Measurements from ENCODE around the gene PPTC7. TPM values are rescaled to one million over a fixed set of nuclear protein-coding genes. Genes with fewer than 3 reads are reported as not detected.
A peak's percentile ranks its signal among the peaks of the same experiment; 100 is the strongest.
"Not testable (repeated sequence)": the region's sequence is repeated elsewhere in the genome, so short reads cannot be mapped to it uniquely, and the experiment has no call there.

The PPTC7 gene
- total RNA-seq, 2 experiments from 2014 or later = 31.5 to 31.8 TPM

DNA sequence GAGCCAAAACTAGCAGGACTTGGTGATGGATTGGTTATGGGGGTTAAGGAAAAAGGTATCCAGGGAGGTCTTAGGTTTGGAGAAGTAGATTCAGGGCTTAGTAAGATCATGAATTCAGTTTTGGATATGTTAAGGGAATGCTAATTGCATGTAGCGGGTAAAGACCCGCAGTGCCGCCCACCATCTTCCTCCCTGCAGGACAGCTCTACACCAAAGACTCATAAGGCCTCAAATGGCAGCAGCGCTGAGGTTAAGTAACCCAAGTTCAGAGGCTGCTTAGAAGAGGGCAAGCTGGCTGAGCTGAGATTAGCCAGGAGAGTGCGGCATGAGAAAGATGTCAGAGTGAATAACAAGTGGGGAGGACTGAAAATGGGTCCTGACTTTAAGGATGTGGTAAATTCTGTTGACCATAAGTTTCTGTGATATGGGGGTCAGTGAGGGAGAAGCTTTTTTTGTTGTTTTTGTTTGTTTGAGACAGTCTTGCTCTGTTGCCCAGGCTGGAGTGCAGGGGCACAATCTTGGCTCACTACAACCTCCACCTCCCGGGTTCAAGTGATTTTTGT lies 54.8 kb downstream of the PPTC7 start:
- Mint-ChIP-seq H3K27ac (no peak overlapping the region), H3K27me3 (no peaks in the 10 kb centered on the region), H3K9me3 (no peaks in the 10 kb centered on the region), H3K36me3 (ENCODE audit: low read depth) (peaks cover 24% of the 10 kb centered on the region), H3K4me1 (peaks cover 17% of the 10 kb centered on the region), H3K4me3 (no peak overlapping the region)
- no peak for DNase-seq
- ChIA-PET CTCF (interaction anchor here (1.3 to 3.9 kb wide), 3 partner anchors 10 to 73 kb away, joined by 3 to 24 read pairs (median 4); no protein-coding TSS in a partner anchor), POLR2A (interaction anchor here (0.9 to 1.5 kb wide), 5 partner anchors 11 to 47 kb away, joined by 3 to 4 read pairs (median 3); partner anchors contain the start of genes RAD9B and VPS29)

GRCh38 chr12:110520876-110521712 lies 62.0 kb downstream of the PPTC7 start:
- H3K9me3 Mint-ChIP-seq; H3K27me3 Mint-ChIP-seq; H3K4me3 Mint-ChIP-seq; H3K36me3 Mint-ChIP-seq (ENCODE audit: low read depth); H3K27ac Mint-ChIP-seq: not testable (repeated sequence)
- ChIA-PET CTCF (interaction anchor here (0.7 to 2.2 kb wide), 5 partner anchors 11 to 312 kb away, joined by 3 to 7 read pairs (median 5); no protein-coding TSS in a partner anchor), POLR2A (interaction anchor here (0.7 to 1.9 kb wide), 5 partner anchors 19 to 1682 kb away, joined by 3 to 8 read pairs (median 5); partner anchors contain the start of genes FAM216A, GPN3, RAD9B and VPS29)
- DNase-seq = peak; percentile 44
- H3K4me1 Mint-ChIP-seq = peaks cover 18% of the 10 kb centered on the region

GRCh38 chr12:110518014-110518413 lies 65.1 kb downstream of the PPTC7 start:
- CTCF ChIA-PET = interaction anchor here (1.3 kb wide), 1 partner anchor 84 kb away, joined by 4 read pairs; no protein-coding TSS in a partner anchor
- H3K4me3 Mint-ChIP-seq; H3K27ac Mint-ChIP-seq; DNase-seq; H3K27me3 Mint-ChIP-seq; H3K36me3 Mint-ChIP-seq (ENCODE audit: low read depth); H3K9me3 Mint-ChIP-seq: not testable (repeated sequence)
- POLR2A ChIA-PET = interaction anchor here (1.3 kb wide), 1 partner anchor 17 kb away, joined by 4 read pairs; no protein-coding TSS in a partner anchor
- H3K4me1 Mint-ChIP-seq = peaks cover 16% of the 10 kb centered on the region

DNA sequence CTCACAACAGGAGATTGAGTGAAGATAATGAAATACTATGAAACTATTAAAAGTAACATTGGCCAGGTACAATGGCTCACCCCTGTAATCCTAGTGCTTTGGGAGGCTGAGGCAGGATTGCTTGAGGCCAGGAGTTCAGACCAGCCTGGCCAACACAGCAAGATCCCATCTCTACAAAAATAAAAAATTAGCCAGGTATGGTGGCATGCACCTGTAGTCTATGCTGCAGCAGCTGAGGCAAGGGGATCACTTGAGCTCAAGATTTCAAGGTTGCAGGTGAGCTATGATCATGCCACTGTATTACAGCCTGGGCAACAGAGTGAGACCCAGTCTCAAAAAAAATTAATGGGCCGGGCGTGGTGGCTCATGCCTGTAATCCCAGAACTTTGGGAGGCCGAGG lies 66.1 kb downstream of the PPTC7 start:
- no peak for DNase-seq
- H3K36me3 Mint-ChIP-seq (ENCODE audit: low read depth) = no peaks in the 10 kb centered on the region
- no peak overlapping the region for H3K27ac Mint-ChIP-seq
- ChIA-PET POLR2A (no interaction called here), CTCF (interaction anchor here (0.6 to 2.9 kb wide), 3 partner anchors 20 to 60 kb away, joined by 3 to 8 read pairs (median 4); no protein-coding TSS in a partner anchor)
- H3K9me3 Mint-ChIP-seq = no peaks in the 10 kb centered on the region
- H3K27me3 Mint-ChIP-seq = no peaks in the 10 kb centered on the region
- H3K4me1 Mint-ChIP-seq = peaks cover 11% of the 10 kb centered on the region
- no peak overlapping the region for H3K4me3 Mint-ChIP-seq

DNA sequence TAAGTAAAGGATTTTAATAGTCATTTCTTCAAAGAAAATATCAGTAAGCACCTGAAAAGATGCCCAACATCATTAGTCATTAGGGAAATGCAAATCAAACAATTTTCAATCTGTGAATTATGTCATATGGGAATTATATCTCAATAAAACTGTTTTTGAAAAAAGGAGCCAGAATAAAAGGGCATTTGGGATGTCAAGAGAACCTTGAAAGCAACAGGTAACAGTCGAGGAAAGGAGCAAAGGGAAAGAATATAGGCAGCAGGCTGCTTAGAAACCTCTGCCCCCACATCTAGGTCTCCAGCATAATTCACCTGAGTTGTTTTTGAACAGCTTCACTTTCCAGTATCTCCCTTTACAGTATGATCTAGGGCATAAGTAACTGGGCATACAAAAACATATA lies 68.8 kb downstream of the PPTC7 start:
- no peaks in the 10 kb centered on the region for H3K36me3 Mint-ChIP-seq (ENCODE audit: low read depth)
- H3K4me1 Mint-ChIP-seq = no peaks in the 10 kb centered on the region
- no peak overlapping the region for H3K4me3 Mint-ChIP-seq
- DNase-seq = no peak
- H3K27ac Mint-ChIP-seq = no peak overlapping the region
- ChIA-PET CTCF (interaction anchor here (0.9 to 8.1 kb wide), 4 partner anchors 38 to 311 kb away, joined by 4 to 150 read pairs (median 6); no protein-coding TSS in a partner anchor), POLR2A (interaction anchor here (1.1 to 1.6 kb wide), 3 partner anchors 14 to 87 kb away, joined by 3 to 5 read pairs (median 3); no protein-coding TSS in a partner anchor)
- H3K27me3 Mint-ChIP-seq = peaks cover 5% of the 10 kb centered on the region
- no peaks in the 10 kb centered on the region for H3K9me3 Mint-ChIP-seq

- no peaks in the 10 kb centered on the region for H3K4me1 Mint-ChIP-seq
- no peak overlapping the region for H3K27ac Mint-ChIP-seq
- no peak overlapping the region for H3K4me3 Mint-ChIP-seq
- H3K36me3 Mint-ChIP-seq (ENCODE audit: low read depth) = no peaks in the 10 kb centered on the region
- POLR2A ChIA-PET = interaction anchor here (1.0 to 1.5 kb wide), 6 partner anchors 13 to 88 kb away, joined by 3 to 7 read pairs (median 3); partner anchors contain the start of genes ARPC3 and FAM216A
- CTCF ChIA-PET = interaction anchor here (0.6 to 8.1 kb wide), 19 partner anchors 9 to 360 kb away, joined by 3 to 150 read pairs (median 4); partner anchors contain the start of genes ARPC3 and VPS29
- no peaks in the 10 kb centered on the region for H3K9me3 Mint-ChIP-seq
- no peak for DNase-seq
- peaks cover 5% of the 10 kb centered on the region for H3K27me3 Mint-ChIP-seq
Observed at GRCh38 chr12:110513842-110514241, 69.3 kb downstream of the PPTC7 start.

DNA sequence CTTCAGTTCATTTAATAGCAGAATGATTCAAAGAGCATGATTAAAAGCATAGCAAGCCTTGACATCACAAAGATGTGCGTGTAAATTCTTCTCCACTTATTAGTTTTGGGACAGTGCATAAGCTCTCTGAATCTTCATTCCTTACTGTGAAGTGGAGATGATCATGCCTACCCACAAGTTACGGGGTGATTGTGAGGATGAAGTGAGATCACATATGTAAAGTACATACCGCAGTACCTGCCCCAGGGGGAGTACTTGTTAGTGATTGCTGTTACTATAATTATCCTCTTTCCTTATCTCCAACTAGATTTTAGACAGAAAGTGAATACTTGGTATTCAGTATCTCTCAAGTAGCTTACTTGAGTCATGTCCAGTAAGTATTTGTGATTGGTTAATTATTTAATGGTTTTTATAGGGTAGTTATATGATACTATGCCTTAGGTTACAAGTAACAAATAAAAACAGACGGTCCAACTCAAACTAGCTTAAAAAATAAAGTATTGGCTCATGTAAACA lies 75.0 kb downstream of the PPTC7 start:
- Mint-ChIP-seq H3K4me3 (no peak overlapping the region), H3K9me3 (no peaks in the 10 kb centered on the region), H3K4me1 (peaks cover 4% of the 10 kb centered on the region), H3K27me3 (peaks cover 5% of the 10 kb centered on the region), H3K36me3 (ENCODE audit: low read depth) (peaks cover 5% of the 10 kb centered on the region), H3K27ac (no peak overlapping the region)
- CTCF ChIA-PET = interaction anchor here (0.9 to 9.7 kb wide), 2 partner anchors 39 to 93 kb away, joined by 4 to 51 read pairs; no protein-coding TSS in a partner anchor
- no peak for DNase-seq
- POLR2A ChIA-PET = no interaction called here

- H3K4me1 Mint-ChIP-seq = peaks cover 18% of the 10 kb centered on the region
- ChIA-PET POLR2A (interaction anchor here (0.9 to 1.3 kb wide), 2 partner anchors 37 to 55 kb away, joined by 3 to 4 read pairs; partner anchors contain the start of genes ARPC3, FAM216A and GPN3), CTCF (interaction anchor here (1.1 to 9.7 kb wide), 2 partner anchors 24 to 96 kb away, joined by 5 to 51 read pairs; no protein-coding TSS in a partner anchor)
- no peak for DNase-seq
- peaks cover 24% of the 10 kb centered on the region for H3K36me3 Mint-ChIP-seq (ENCODE audit: low read depth)
- H3K9me3 Mint-ChIP-seq = peaks cover 4% of the 10 kb centered on the region
- no peak overlapping the region for H3K27ac Mint-ChIP-seq
- H3K27me3 Mint-ChIP-seq = no peaks in the 10 kb centered on the region
- H3K4me3 Mint-ChIP-seq = no peak overlapping the region
Observed at GRCh38 chr12:110505332-110505731, 77.8 kb downstream of the PPTC7 start.

GRCh38 chr12:110503432-110503831 lies 79.7 kb downstream of the PPTC7 start:
- POLR2A ChIA-PET = interaction anchor here (1.0 to 5.6 kb wide), 3 partner anchors 16 to 98 kb away, joined by 3 to 100 read pairs (median 16); partner anchors contain the start of genes FAM216A and GPN3

GRCh38 chr12:110501752-110502738 lies 81.1 kb downstream of the PPTC7 start, which contains the start of the genes RAD9B and VPS29:
RAD9B (plus strand) TSS chr12:110502331; CDS start chr12:110502338, 7 bp downstream.
VPS29 (minus strand) TSS chr12:110502111; CDS start chr12:110502051, 60 bp downstream.
- H3K9me3 Mint-ChIP-seq = peaks cover 4% of the 10 kb centered on the region
- DNase-seq = peak; percentile 100
- H3K27ac Mint-ChIP-seq = peak within 1 kb of the TSS; percentile 93
- ChIA-PET CTCF (interaction anchor here (0.9 to 9.7 kb wide), 7 partner anchors 11 to 222 kb away, joined by 3 to 62 read pairs (median 9); partner anchors contain the start of genes ARPC3, FAM216A and GPN3), POLR2A (interaction anchor here (0.7 to 5.6 kb wide), 29 partner anchors 8 to 290 kb away, joined by 3 to 100 read pairs (median 5); partner anchors contain the start of genes ARPC3, ATP2A2, FAM216A and GPN3)
- no peaks in the 10 kb centered on the region for H3K27me3 Mint-ChIP-seq
- H3K36me3 Mint-ChIP-seq (ENCODE audit: low read depth) = peaks cover 42% of the 10 kb centered on the region
- H3K4me3 Mint-ChIP-seq = peak within 1 kb of the TSS; percentile 94
- H3K4me1 Mint-ChIP-seq = peaks cover 40% of the 10 kb centered on the region

More at GRCh38 chr12:110503432-110503831, 79.7 kb downstream of the PPTC7 start:
- Mint-ChIP-seq H3K9me3 (peaks cover 4% of the 10 kb centered on the region), H3K27ac (peak overlapping the region; percentile 64), H3K4me3 (peak overlapping the region; percentile 27), H3K36me3 (ENCODE audit: low read depth) (peaks cover 37% of the 10 kb centered on the region), H3K27me3 (no peaks in the 10 kb centered on the region), H3K4me1 (peaks cover 35% of the 10 kb centered on the region)
- no peak for DNase-seq
- CTCF ChIA-PET = interaction anchor here (1.0 to 9.7 kb wide), 5 partner anchors 10 to 98 kb away, joined by 5 to 62 read pairs (median 9); partner anchors contain the start of genes ARPC3, FAM216A and GPN3

DNA sequence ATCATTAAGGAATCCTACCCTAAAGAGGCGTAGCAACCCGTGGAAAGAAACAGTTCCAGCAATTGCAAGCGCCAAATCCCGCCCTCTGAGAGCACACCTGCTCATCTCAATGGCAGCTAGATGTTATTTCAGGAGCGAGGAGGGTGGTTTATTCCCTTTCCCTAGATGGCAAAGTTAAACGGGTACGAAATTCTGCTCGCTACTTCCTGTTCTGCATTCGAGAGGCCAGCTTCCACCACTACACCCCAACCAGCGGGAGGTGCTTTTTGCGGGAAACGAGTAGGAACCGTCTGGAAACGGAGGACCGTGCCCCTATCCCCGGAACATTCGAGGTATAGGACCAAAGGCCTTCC lies 81.7 kb downstream of the PPTC7 start:
- CTCF ChIA-PET = interaction anchor here (1.0 to 9.7 kb wide), 6 partner anchors 12 to 386 kb away, joined by 4 to 62 read pairs (median 20); partner anchors contain the start of genes ARPC3, FAM216A and GPN3
- H3K36me3 Mint-ChIP-seq (ENCODE audit: low read depth) = peaks cover 45% of the 10 kb centered on the region
- peak overlapping the region; percentile 94 for H3K4me3 Mint-ChIP-seq
- peak overlapping the region; percentile 93 for H3K27ac Mint-ChIP-seq
- H3K27me3 Mint-ChIP-seq = no peaks in the 10 kb centered on the region
- peaks cover 41% of the 10 kb centered on the region for H3K4me1 Mint-ChIP-seq
- no peak for DNase-seq
- POLR2A ChIA-PET = interaction anchor here (0.7 to 5.6 kb wide), 26 partner anchors 12 to 1184 kb away, joined by 3 to 100 read pairs (median 5); partner anchors contain the start of genes ACAD10, ARPC3, ATP2A2 and BRAP
- H3K9me3 Mint-ChIP-seq = peaks cover 4% of the 10 kb centered on the region
